GM06990 (cell line): Measurements from ENCODE around the gene IL1R2.

Experiments used
- DNase-seq: peaks from one replicate; pipeline ENCODE4 v3.0.0-alpha.2; 2011; ENCODE audit not compliant: insufficient read length; ENCODE audit errors: extremely low read depth
- H3K27me3 ChIP-seq: replicated peaks from 2 replicates; pipeline ENCODE4 v1.6.0; 2011; ENCODE audit warnings: low read length; ENCODE audit not compliant: control insufficient read depth, insufficient read depth
- H3K36me3 ChIP-seq: 2 replicates; pipeline ENCODE4 v1.5.1; 2011; ENCODE audit warnings: low read length; ENCODE audit not compliant: control insufficient read depth, insufficient read depth
- H3K4me3 ChIP-seq: replicated peaks from 2 replicates; pipeline ENCODE4 v1.5.1; 2011; ENCODE audit warnings: low read depth, mild to moderate bottlenecking, control low read depth, low read length
- TF ChIP-seq, protein P1 (sequence below): IDR thresholded peaks from 2 replicates; pipeline ENCODE4 v1.5.1; 2011; ENCODE audit warnings: low read length, control low read depth, mild to moderate bottlenecking, inconsistent platforms; ENCODE audit not compliant: insufficient read depth, poor library complexity, severe bottlenecking

Gene IL1R2

GRCh38 chr2:102058293-102058833, 66.6 kb downstream of the IL1R2 start:
- Histone ChIP-seq H3K36me3 (no peaks in the 10 kb centered on the region), H3K4me3 (no peak overlapping the region), H3K27me3 (no peaks in the 10 kb centered on the region)
- DNase-seq = no peak
- TF ChIP-seq, protein P1, sequence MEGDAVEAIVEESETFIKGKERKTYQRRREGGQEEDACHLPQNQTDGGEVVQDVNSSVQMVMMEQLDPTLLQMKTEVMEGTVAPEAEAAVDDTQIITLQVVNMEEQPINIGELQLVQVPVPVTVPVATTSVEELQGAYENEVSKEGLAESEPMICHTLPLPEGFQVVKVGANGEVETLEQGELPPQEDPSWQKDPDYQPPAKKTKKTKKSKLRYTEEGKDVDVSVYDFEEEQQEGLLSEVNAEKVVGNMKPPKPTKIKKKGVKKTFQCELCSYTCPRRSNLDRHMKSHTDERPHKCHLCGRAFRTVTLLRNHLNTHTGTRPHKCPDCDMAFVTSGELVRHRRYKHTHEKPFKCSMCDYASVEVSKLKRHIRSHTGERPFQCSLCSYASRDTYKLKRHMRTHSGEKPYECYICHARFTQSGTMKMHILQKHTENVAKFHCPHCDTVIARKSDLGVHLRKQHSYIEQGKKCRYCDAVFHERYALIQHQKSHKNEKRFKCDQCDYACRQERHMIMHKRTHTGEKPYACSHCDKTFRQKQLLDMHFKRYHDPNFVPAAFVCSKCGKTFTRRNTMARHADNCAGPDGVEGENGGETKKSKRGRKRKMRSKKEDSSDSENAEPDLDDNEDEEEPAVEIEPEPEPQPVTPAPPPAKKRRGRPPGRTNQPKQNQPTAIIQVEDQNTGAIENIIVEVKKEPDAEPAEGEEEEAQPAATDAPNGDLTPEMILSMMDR = no peak

DNA sequence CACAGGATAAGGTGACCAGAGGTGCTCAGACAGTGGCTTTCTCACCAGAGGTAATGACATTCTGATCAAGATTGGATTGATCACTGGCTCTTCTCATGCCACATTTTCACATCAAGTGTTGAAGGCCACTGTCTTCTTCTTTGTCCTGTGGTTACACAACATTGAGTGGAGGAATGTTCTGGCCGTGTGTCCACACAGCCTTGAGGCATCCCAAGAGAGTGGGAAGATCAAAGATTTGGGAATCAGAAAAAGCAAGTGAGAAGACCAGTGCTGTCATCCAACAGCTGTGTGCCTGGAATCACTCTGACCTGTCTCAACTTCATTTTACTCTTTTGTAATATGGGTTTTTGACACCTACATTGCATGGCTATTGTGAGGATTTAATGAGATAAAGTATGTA, 67.4 kb downstream of the IL1R2 start:
- H3K4me3 ChIP-seq = no peak overlapping the region
- no peaks in the 10 kb centered on the region for H3K27me3 ChIP-seq
- DNase-seq = no peak
- TF ChIP-seq, protein P1 = no peak
- H3K36me3 ChIP-seq = no peaks in the 10 kb centered on the region

- Histone ChIP-seq H3K27me3 (no peaks in the 10 kb centered on the region), H3K36me3 (no peaks in the 10 kb centered on the region), H3K4me3 (no peak overlapping the region)
- TF ChIP-seq, protein P1 = no peak
- DNase-seq = no peak
Observed at GRCh38 chr2:102060047-102060446, 68.3 kb downstream of the IL1R2 start.

GRCh38 chr2:102060792-102061191, 69.0 kb downstream of the IL1R2 start:
- Histone ChIP-seq H3K27me3 (peaks cover 1% of the 10 kb centered on the region; the same call in 1 of the 2 replicates), H3K4me3 (no peak overlapping the region), H3K36me3 (no peaks in the 10 kb centered on the region)
- TF ChIP-seq, protein P1 = no peak
- DNase-seq = no peak

DNA sequence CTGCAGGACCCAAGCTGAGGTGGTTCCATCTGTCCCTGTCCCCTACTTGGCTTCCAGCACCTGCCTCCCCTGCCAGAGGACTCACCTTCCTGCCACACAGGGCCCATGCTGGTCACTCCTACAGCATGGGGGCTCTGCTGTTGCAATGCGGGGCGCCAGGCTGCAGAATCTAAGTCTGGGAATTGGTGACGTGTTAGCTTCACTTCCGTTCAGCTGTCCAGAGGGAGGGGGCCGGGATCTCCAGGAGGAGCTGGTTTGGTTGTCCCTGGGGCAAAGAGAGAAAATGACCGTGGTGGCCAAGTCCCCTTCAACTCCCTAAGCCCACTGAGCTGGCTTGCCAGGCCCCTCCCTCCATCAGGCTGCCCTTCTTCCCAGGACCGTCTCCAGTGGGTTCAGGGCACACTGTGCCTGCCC, 69.5 kb downstream of the IL1R2 start:
- no peak overlapping the region for H3K4me3 ChIP-seq
- no peaks in the 10 kb centered on the region for H3K36me3 ChIP-seq
- DNase-seq = no peak
- peaks cover 2% of the 10 kb centered on the region; the same call in 1 of the 2 replicates for H3K27me3 ChIP-seq
- TF ChIP-seq, protein P1 = no peak

- no peak for DNase-seq
- Histone ChIP-seq H3K36me3 (no peaks in the 10 kb centered on the region), H3K27me3 (peaks cover 2% of the 10 kb centered on the region; the same call in 1 of the 2 replicates), H3K4me3 (no peak overlapping the region)
- TF ChIP-seq, protein P1 = no peak
Observed at GRCh38 chr2:102061962-102062795, 70.4 kb downstream of the IL1R2 start.
